GM18499 (cell line): Measurements from ENCODE around the gene DIS3L.
"Not testable (repeated sequence)": the region's sequence is repeated elsewhere in the genome, so short reads cannot be mapped to it uniquely, and the experiment has no call there.

Experiments used
- ATAC-seq: cut with Tn5 transposase; IDR thresholded peaks from one replicate; pipeline ENCODE4 v1.9.1; 2021; ENCODE audit warnings: moderate number of reproducible peaks; ENCODE audit not compliant: insufficient read depth, unreplicated experiment

DIS3L gene

GRCh38 chr15:66293419-66294156, at the start of gene DIS3L:
TSS of gene DIS3L (plus strand) at chr15:66293568. CDS start at chr15:66293597, 29 bp downstream.
- ATAC-seq: no peak

GRCh38 chr15:66245832-66246231, 47.5 kb upstream of the DIS3L start:
- not testable (repeated sequence) for ATAC-seq

- no peak for ATAC-seq
Observed at GRCh38 chr15:66246937-66247336, 46.4 kb upstream of the DIS3L start.

GRCh38 chr15:66249605-66250174, 43.7 kb upstream of the DIS3L start:
- no peak for ATAC-seq

GRCh38 chr15:66251065-66251789, 42.1 kb upstream of the DIS3L start:
- no peak for ATAC-seq

GRCh38 chr15:66251790-66252684, 41.3 kb upstream of the DIS3L start:
- ATAC-seq: no peak

- no peak for ATAC-seq
Observed at GRCh38 chr15:66252685-66253417, 40.5 kb upstream of the DIS3L start.

- no peak for ATAC-seq
Observed at GRCh38 chr15:66253418-66254088, 39.8 kb upstream of the DIS3L start, which contains the start of gene MEGF11. TSS of gene MEGF11 (minus strand) at chr15:66253750. CDS start at chr15:66128403, 125,347 bp downstream.

- no peak for ATAC-seq
Observed at GRCh38 chr15:66254089-66254950, 39.0 kb upstream of the DIS3L start.

- ATAC-seq: no peak
Observed at GRCh38 chr15:66254951-66255676, 38.3 kb upstream of the DIS3L start.

- no peak for ATAC-seq
Observed at GRCh38 chr15:66256692-66257091, 36.7 kb upstream of the DIS3L start.

- no peak for ATAC-seq
Observed at GRCh38 chr15:66261056-66261455, 32.3 kb upstream of the DIS3L start.

GRCh38 chr15:66262837-66263236, 30.5 kb upstream of the DIS3L start:
- ATAC-seq: not testable (repeated sequence)

GRCh38 chr15:66264859-66265513, 28.4 kb upstream of the DIS3L start:
- no peak for ATAC-seq

- no peak for ATAC-seq
Observed at GRCh38 chr15:66269326-66270090, 23.9 kb upstream of the DIS3L start.

GRCh38 chr15:66270932-66271331, 22.4 kb upstream of the DIS3L start:
- ATAC-seq: no peak
